Activated CD8-positive, alpha-beta T cell treated with anti-CD3 and anti-CD28 coated beads for 36 hours (primary cell): Measurements from ENCODE around the gene ZMAT3. TPM values are rescaled to one million over a fixed set of nuclear protein-coding genes. Genes with fewer than 3 reads are reported as not detected.
"Not testable (repeated sequence)": the region's sequence is repeated elsewhere in the genome, so short reads cannot be mapped to it uniquely, and the experiment has no call there.

ENCODE experiments used
- ATAC-seq: fragments of 200-7000 bp; cut with Tn5 transposase; one replicate; pipeline ENCODE4 v1.10.0; 2021; ENCODE audit warnings: mild to moderate bottlenecking, moderate library complexity
- CTCF ChIA-PET: fragments of 350-600 bp; sonication (Branson Sonifier 250); formaldehyde crosslinking; loops from one replicate; lab custom pipeline; 2021; ENCODE audit warnings: antibody characterized with exemption; lab: Charles Lee
- POLR2A ChIA-PET: fragments of 350-600 bp; sonication (Branson Sonifier 250); formaldehyde crosslinking; loops from one replicate; lab custom pipeline; 2021; ENCODE audit warnings: antibody characterized with exemption; lab: Charles Lee
- DNase-seq: peaks from one replicate; pipeline ENCODE4 v3.0.0-alpha.2; 2020
- H3K27ac Mint-ChIP-seq: one replicate; pipeline ENCODE4 v1.8.0; 2021; ENCODE audit warnings: mild to moderate bottlenecking, mixed read lengths
- H3K27me3 Mint-ChIP-seq: one replicate; pipeline ENCODE4 v1.8.0; 2021; ENCODE audit warnings: mixed read lengths
- H3K36me3 Mint-ChIP-seq: one replicate; pipeline ENCODE4 v1.8.0; 2021; ENCODE audit warnings: low read depth, mixed read lengths
- H3K4me1 Mint-ChIP-seq: one replicate; pipeline ENCODE4 v1.8.0; 2021; ENCODE audit warnings: low read depth, mixed read lengths
- H3K4me3 Mint-ChIP-seq: one replicate; pipeline ENCODE4 v1.8.0; 2021; ENCODE audit warnings: mild to moderate bottlenecking, moderate library complexity, mixed read lengths
- H3K9me3 Mint-ChIP-seq: one replicate; pipeline ENCODE4 v1.8.0; 2021; ENCODE audit warnings: mixed read lengths
- intact Hi-C: fragments of 100-400 bp; cut with micrococcal nuclease; formaldehyde crosslinking; loops from one replicate; pipeline ENCODE4 v1.10.0; 2022
- total RNA-seq, 2 experiments: library from RNA; stranded (reverse); gene quantifications; one replicate each; pipeline ENCODE4 v1.2.3, GENCODE V29; 2021
- TF ChIP-seq, protein P1 (sequence below): fragments of 200-600 bp; IDR thresholded peaks from one replicate; pipeline ENCODE4 v1.8.0; 2022; ENCODE audit warnings: antibody characterized with exemption, mild to moderate bottlenecking

ZMAT3 gene
- total RNA-seq, 2 experiments from 2014 or later = 14.6 to 15.9 TPM

DNA sequence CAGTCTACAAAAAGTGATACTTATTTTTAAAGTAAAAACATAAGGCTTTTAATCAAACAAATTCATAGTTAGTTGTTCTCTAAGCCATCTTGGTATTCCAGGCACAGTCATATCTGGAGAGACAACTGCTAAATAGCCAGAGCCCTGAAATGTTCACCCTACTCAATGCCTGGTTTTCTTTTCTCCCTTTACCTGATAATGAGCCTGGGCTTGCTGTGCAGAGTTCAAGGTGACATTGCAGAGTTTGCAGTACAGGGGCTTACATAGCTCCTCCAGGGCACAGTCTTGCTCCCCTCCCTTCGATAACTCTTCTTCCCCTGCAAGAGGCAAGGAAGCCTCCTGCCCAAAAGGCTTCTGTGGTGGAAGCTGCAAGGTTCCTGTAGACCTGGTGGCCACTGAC is 4.3 kb downstream of the ZMAT3 start:
- peaks cover 24% of the 10 kb centered on the region for H3K4me1 Mint-ChIP-seq
- peaks cover 24% of the 10 kb centered on the region for H3K36me3 Mint-ChIP-seq
- no peak overlapping the region for H3K4me3 Mint-ChIP-seq
- H3K27me3 Mint-ChIP-seq = no peaks in the 10 kb centered on the region
- ChIA-PET CTCF (interaction anchor here (0.7 to 2.2 kb wide), 5 partner anchors 10 to 117 kb away, joined by 3 to 7 read pairs (median 4); no protein-coding TSS in a partner anchor), POLR2A (interaction anchor here (0.6 kb wide), 1 partner anchor 1512 kb away, joined by 3 read pairs; no protein-coding TSS in a partner anchor)
- TF ChIP-seq, protein P1, sequence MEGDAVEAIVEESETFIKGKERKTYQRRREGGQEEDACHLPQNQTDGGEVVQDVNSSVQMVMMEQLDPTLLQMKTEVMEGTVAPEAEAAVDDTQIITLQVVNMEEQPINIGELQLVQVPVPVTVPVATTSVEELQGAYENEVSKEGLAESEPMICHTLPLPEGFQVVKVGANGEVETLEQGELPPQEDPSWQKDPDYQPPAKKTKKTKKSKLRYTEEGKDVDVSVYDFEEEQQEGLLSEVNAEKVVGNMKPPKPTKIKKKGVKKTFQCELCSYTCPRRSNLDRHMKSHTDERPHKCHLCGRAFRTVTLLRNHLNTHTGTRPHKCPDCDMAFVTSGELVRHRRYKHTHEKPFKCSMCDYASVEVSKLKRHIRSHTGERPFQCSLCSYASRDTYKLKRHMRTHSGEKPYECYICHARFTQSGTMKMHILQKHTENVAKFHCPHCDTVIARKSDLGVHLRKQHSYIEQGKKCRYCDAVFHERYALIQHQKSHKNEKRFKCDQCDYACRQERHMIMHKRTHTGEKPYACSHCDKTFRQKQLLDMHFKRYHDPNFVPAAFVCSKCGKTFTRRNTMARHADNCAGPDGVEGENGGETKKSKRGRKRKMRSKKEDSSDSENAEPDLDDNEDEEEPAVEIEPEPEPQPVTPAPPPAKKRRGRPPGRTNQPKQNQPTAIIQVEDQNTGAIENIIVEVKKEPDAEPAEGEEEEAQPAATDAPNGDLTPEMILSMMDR = no peak
- no peak for ATAC-seq
- DNase-seq = no peak
- no peak overlapping the region for H3K27ac Mint-ChIP-seq
- intact Hi-C loops = no loop called here
- H3K9me3 Mint-ChIP-seq = no peaks in the 10 kb centered on the region

DNA sequence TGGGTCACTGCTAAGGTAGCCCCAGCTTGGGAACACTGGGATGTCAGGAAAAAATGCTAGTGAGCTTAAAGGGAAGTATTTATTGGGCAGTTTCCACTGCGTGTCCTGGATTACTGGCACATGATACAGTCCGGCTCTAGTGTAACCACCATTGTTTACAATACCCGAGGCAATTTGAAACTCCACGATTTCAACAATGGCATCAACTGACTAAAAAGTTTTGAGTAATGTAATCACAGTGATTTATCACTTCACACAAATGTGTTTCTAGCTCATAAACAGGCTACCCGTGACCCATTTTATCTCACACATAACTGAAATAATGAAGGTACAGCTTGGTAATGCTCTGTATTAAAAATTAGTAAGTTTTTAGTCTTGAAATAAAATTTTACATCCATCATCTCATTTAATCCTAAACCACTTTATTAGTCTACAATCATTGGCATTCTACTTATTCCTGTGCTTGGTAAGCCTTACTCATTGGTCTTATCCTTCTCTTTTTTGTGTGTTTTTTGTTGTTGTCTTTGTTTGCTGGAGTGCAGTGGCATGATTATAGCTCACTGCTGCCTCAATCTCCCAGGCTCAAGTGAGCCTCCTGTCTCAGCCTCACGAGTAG is 7.6 kb downstream of the ZMAT3 start:
- H3K36me3 Mint-ChIP-seq = peaks cover 31% of the 10 kb centered on the region
- peaks cover 23% of the 10 kb centered on the region for H3K4me1 Mint-ChIP-seq
- H3K4me3 Mint-ChIP-seq = no peak overlapping the region
- DNase-seq (no peak), ATAC-seq (no peak)
- ChIA-PET CTCF (interaction anchor here (1.0 to 1.6 kb wide), 3 partner anchors 49 to 258 kb away, joined by 3 read pairs; no protein-coding TSS in a partner anchor), POLR2A (interaction anchor here (0.5 to 2.3 kb wide), 2 partner anchors 10 to 258 kb away, joined by 3 to 6 read pairs; no protein-coding TSS in a partner anchor)
- TF ChIP-seq, protein P1 = no peak
- intact Hi-C loops = no loop called here
- no peaks in the 10 kb centered on the region for H3K27me3 Mint-ChIP-seq
- no peak overlapping the region for H3K27ac Mint-ChIP-seq
- H3K9me3 Mint-ChIP-seq = no peaks in the 10 kb centered on the region

DNA sequence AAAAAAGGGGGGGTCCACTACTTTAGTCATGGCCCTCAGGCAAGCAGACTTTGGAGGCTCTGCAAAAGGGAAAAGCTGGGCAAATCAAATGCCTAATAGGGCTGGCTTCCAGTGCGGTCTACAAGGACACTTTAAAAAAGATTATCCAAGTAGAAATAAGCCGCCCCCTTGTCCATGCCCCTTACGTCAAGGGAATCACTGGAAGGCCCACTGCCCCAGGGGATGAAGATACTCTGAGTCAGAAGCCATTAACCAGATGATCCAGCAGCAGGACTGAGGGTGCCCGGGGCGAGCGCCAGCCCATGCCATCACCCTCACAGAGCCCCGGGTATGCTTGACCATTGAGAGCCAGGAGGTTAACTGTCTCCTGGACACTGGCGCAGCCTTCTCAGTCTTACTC is 15.3 kb downstream of the ZMAT3 start:
- TF ChIP-seq, protein P1 = no peak
- Mint-ChIP-seq H3K27ac (no peak overlapping the region), H3K27me3 (no peaks in the 10 kb centered on the region), H3K4me3 (no peak overlapping the region), H3K36me3 (peaks cover 23% of the 10 kb centered on the region), H3K9me3 (peaks cover 3% of the 10 kb centered on the region), H3K4me1 (no peaks in the 10 kb centered on the region)
- intact Hi-C loops = no loop called here
- ATAC-seq (no peak), DNase-seq (no peak)
- POLR2A ChIA-PET = no interaction called here
- CTCF ChIA-PET = no interaction called here

DNA sequence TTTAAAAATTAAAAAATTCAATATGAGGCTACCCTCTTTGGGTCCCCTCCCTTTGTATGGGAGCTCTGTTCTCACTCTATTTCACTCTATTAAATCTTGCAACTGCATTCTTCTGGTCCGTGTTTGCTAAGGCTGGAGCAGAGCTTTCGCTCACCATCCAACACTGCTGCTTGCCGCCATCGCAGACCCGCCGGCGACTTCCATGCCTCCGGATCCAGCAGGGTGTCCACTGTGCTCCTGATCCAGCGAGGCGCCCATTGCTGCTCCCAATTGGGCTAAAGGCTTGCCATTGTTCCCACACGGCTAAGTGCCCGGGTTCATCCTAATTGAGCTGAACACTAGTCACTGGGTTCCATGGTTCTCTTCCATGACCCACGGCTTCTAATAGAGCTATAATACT is 17.0 kb downstream of the ZMAT3 start:
- H3K36me3 Mint-ChIP-seq = peaks cover 22% of the 10 kb centered on the region
- POLR2A ChIA-PET, CTCF ChIA-PET, H3K27me3 Mint-ChIP-seq, H3K27ac Mint-ChIP-seq, ATAC-seq, H3K4me1 Mint-ChIP-seq, intact Hi-C loops, H3K9me3 Mint-ChIP-seq, DNase-seq, H3K4me3 Mint-ChIP-seq: not testable (repeated sequence)

DNA sequence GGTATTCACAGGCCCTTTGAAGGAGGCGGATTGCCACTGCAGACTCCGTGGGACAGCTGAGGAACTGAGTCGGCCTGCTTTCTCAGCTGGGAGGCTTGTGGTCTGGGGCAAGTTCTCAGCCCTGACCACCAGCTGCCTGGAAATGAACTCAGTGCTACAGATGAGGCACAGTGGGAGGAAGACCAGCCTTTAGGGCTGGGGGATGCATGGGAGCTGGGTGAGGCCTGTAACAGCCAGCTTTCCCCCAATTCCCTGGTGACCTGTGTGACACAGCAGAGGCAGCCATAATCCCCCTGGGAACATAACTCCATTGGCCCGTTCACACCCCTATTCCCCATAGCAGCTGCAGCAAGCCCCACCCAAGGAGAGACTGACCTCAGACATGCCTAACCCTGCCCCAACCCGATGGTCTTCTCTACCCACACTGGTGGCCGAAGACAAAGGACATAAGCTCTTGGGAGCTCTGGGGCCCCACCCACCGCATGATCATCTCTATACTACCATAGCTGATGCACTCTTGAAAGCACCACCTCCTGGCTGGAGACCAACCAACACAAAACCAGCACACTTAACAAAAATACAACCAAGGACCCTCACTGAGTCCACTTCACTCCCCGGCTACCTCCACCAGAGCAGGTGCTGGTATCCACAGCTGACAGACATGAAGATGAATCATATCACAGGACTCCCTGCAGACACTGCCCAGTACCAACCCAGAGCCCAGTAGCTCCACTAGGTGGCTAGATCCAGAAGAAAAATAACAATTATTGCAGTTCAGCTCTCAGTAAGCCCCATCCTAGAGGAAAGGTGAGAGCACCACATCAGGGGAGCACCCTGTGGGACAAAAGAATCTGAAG is 24.9 kb downstream of the ZMAT3 start:
- DNase-seq = no peak
- no peaks in the 10 kb centered on the region for H3K27me3 Mint-ChIP-seq
- no peak for ATAC-seq
- ChIA-PET CTCF (interaction anchor here (1.2 kb wide), 1 partner anchor 9 kb away, joined by 5 read pairs; no protein-coding TSS in a partner anchor), POLR2A (no interaction called here)
- peak overlapping the region; percentile 10 for H3K27ac Mint-ChIP-seq
- H3K9me3 Mint-ChIP-seq = peaks cover 13% of the 10 kb centered on the region
- no peak overlapping the region for H3K4me3 Mint-ChIP-seq
- TF ChIP-seq, protein P1 = no peak
- H3K36me3 Mint-ChIP-seq = peaks cover 21% of the 10 kb centered on the region
- intact Hi-C loops = no loop called here
- H3K4me1 Mint-ChIP-seq = peaks cover 34% of the 10 kb centered on the region
